ENCODE data around the gene PAQR4. TPM values are rescaled to one million over a fixed set of nuclear protein-coding genes. Genes with fewer than 3 reads are reported as not detected.

PAQR4 gene
- polyA plus RNA-seq, 3 donors: 6.3 to 14.2 (median 8.9) TPM

GRCh38 chr16:2933136-2933535 is 36.0 kb upstream of the PAQR4 start:
- peaks cover 42 to 71% of the 10 kb centered on the region in 2 donors for H3K36me3 ChIP-seq (replicated peaks in 1 of 2; ENCODE audit: control insufficient read depth in 1 of 2, insufficient read depth in 2 of 2, low read length in 2 of 2)
- WGBS (ENCODE audit: insufficient coverage): 97% methylated on average over 30 of the region's 30 CpGs
- no peak overlapping the region for H3K4me2 ChIP-seq (replicated peaks; ENCODE audit: extremely low read depth, low read length, poor library complexity, severe bottlenecking)
- H3K27ac Mint-ChIP-seq: no peak overlapping the region
- no peak for TF ChIP-seq CTCF (IDR thresholded peaks at IDR 0.05)
- H3K27me3 Mint-ChIP-seq (ENCODE audit: low read depth in 3 of 3): peaks cover 0 to 2% (median 0%) of the 10 kb centered on the region in 3 donors
- no peaks in the 10 kb centered on the region for H3K9me3 ChIP-seq (replicated peaks in 1 of 2; ENCODE audit: control insufficient read depth in 1 of 2, insufficient read depth in 1 of 2, low read length in 2 of 2)
- H3K27ac ChIP-seq (ENCODE audit: low read depth in 1 of 2, low read length in 2 of 2): no peak overlapping the region
- H3K9ac ChIP-seq (ENCODE audit: insufficient read depth, low read length, poor library complexity, severe bottlenecking): no peak overlapping the region
- H3K4me1 Mint-ChIP-seq: no peaks in the 10 kb centered on the region
- H3K4me3 ChIP-seq (replicated peaks in 1 of 3; ENCODE audit: low read depth in 2 of 3, low read length in 3 of 3): no peak overlapping the region
- H3K79me2 ChIP-seq (ENCODE audit: insufficient read depth, low read length): no peaks in the 10 kb centered on the region
- intact Hi-C loops (cut with micrococcal nuclease): no loop called here
- peaks cover 36 to 69% of the 10 kb centered on the region in 2 donors for H3K36me3 Mint-ChIP-seq
- H3K4me3 Mint-ChIP-seq: no peak overlapping the region
- H3K27me3 ChIP-seq (ENCODE audit: control insufficient read depth in 2 of 2, insufficient read depth in 2 of 2, low read length in 2 of 2): no peaks in the 10 kb centered on the region
- H4K20me1 ChIP-seq (ENCODE audit: insufficient read depth, low read length): no peaks in the 10 kb centered on the region
- no peaks in the 10 kb centered on the region for H3K4me1 ChIP-seq (ENCODE audit: control insufficient read depth in 1 of 2, insufficient read depth in 2 of 2, low read length in 2 of 2)
- no peak overlapping the region for H2AFZ ChIP-seq (ENCODE audit: insufficient read depth, low read depth, low read length, poor library complexity, severe bottlenecking)
- no peak for DNase-seq
- peaks cover 0 to 1% (median 0%) of the 10 kb centered on the region in 7 donors for H3K9me3 Mint-ChIP-seq

- intact Hi-C loops (cut with micrococcal nuclease): loop anchor here in 1 of 2 donors (1.0 kb wide), 1 partner anchor 11 kb away; no protein-coding TSS in a partner anchor
- Histone ChIP-seq H3K4me1 (ENCODE audit: control insufficient read depth in 1 of 2, insufficient read depth in 2 of 2, low read length in 2 of 2) (no peaks in the 10 kb centered on the region), H3K27me3 (ENCODE audit: control insufficient read depth in 2 of 2, insufficient read depth in 2 of 2, low read length in 2 of 2) (no peaks in the 10 kb centered on the region), H3K79me2 (ENCODE audit: insufficient read depth, low read length) (no peaks in the 10 kb centered on the region), H3K4me2 (replicated peaks; ENCODE audit: extremely low read depth, low read length, poor library complexity, severe bottlenecking) (no peak overlapping the region), H3K9me3 (replicated peaks in 1 of 2; ENCODE audit: control insufficient read depth in 1 of 2, insufficient read depth in 1 of 2, low read length in 2 of 2) (no peaks in the 10 kb centered on the region), H3K27ac (ENCODE audit: low read depth in 1 of 2, low read length in 2 of 2) (no peak overlapping the region), H4K20me1 (ENCODE audit: insufficient read depth, low read length) (no peaks in the 10 kb centered on the region), H3K36me3 (replicated peaks in 1 of 2; ENCODE audit: control insufficient read depth in 1 of 2, insufficient read depth in 2 of 2, low read length in 2 of 2) (peaks cover 44 to 75% of the 10 kb centered on the region in 2 donors), H3K9ac (ENCODE audit: insufficient read depth, low read length, poor library complexity, severe bottlenecking) (no peak overlapping the region), H3K4me3 (replicated peaks in 1 of 3; ENCODE audit: low read depth in 2 of 3, low read length in 3 of 3) (no peak overlapping the region), H2AFZ (ENCODE audit: insufficient read depth, low read depth, low read length, poor library complexity, severe bottlenecking) (no peak overlapping the region)
- H3K4me3 Mint-ChIP-seq: no peak overlapping the region
- H3K27ac Mint-ChIP-seq: peak overlapping the region in 2 of 7 donors; percentile 27 to 71
- WGBS (ENCODE audit: insufficient coverage): 88% methylated on average over 15 of the region's 22 CpGs
- H3K27me3 Mint-ChIP-seq (ENCODE audit: low read depth in 3 of 3): peaks cover 0 to 2% (median 0%) of the 10 kb centered on the region in 3 donors
- no peak for TF ChIP-seq CTCF (IDR thresholded peaks at IDR 0.05)
- no peak for DNase-seq
- peaks cover 0 to 1% (median 0%) of the 10 kb centered on the region in 7 donors for H3K9me3 Mint-ChIP-seq
- H3K36me3 Mint-ChIP-seq: peaks cover 38 to 75% of the 10 kb centered on the region in 2 donors
- no peaks in the 10 kb centered on the region for H3K4me1 Mint-ChIP-seq
These were observed 35.4 kb upstream of the PAQR4 start for GRCh38 chr16:2933701-2934100.
